Measurements from ENCODE around the gene ZDHHC7. TPM values are rescaled to one million over a fixed set of nuclear protein-coding genes. Genes with fewer than 3 reads are reported as not detected.

ZDHHC7 gene
- total and polyA plus RNA-seq, 9 of the 15 experiments (the other 6 are each of a cell fraction or from before 2014, with no cell fraction given) = 1.7 to 49.7 (median 37.4) TPM

DNA sequence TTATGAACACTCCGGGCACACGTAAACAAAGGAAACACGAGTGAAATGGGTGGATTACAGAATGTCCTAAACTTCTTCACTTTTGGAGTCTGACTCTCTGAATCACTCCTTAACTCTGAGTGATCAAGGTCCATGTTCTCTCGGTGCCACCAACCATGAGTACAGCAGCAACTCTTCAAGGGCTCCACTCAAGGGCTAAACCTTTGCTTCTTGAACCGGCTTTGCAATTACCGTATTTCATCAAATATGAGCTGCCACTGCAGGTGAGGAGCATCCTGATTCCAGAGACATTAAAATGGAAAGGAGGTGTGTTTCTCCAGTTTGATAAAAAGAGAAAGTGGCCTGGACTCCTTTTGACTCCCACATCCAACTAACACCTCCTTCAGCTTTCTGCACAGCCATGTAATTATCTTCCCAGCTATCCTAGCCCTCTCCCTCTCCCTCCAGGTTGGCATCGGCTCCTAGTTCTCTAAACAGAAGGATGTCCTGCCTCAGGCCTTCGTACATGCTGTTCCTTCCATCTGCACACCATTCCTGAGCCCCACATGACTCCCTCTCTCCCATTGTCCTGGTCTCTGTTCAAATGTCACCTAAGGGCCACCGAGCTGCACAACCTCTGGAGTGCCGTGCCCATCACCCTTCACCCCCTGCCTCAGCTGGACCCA is 61.4 kb downstream of the ZDHHC7 start (continued):
- TF ChIP-seq, protein P1, sequence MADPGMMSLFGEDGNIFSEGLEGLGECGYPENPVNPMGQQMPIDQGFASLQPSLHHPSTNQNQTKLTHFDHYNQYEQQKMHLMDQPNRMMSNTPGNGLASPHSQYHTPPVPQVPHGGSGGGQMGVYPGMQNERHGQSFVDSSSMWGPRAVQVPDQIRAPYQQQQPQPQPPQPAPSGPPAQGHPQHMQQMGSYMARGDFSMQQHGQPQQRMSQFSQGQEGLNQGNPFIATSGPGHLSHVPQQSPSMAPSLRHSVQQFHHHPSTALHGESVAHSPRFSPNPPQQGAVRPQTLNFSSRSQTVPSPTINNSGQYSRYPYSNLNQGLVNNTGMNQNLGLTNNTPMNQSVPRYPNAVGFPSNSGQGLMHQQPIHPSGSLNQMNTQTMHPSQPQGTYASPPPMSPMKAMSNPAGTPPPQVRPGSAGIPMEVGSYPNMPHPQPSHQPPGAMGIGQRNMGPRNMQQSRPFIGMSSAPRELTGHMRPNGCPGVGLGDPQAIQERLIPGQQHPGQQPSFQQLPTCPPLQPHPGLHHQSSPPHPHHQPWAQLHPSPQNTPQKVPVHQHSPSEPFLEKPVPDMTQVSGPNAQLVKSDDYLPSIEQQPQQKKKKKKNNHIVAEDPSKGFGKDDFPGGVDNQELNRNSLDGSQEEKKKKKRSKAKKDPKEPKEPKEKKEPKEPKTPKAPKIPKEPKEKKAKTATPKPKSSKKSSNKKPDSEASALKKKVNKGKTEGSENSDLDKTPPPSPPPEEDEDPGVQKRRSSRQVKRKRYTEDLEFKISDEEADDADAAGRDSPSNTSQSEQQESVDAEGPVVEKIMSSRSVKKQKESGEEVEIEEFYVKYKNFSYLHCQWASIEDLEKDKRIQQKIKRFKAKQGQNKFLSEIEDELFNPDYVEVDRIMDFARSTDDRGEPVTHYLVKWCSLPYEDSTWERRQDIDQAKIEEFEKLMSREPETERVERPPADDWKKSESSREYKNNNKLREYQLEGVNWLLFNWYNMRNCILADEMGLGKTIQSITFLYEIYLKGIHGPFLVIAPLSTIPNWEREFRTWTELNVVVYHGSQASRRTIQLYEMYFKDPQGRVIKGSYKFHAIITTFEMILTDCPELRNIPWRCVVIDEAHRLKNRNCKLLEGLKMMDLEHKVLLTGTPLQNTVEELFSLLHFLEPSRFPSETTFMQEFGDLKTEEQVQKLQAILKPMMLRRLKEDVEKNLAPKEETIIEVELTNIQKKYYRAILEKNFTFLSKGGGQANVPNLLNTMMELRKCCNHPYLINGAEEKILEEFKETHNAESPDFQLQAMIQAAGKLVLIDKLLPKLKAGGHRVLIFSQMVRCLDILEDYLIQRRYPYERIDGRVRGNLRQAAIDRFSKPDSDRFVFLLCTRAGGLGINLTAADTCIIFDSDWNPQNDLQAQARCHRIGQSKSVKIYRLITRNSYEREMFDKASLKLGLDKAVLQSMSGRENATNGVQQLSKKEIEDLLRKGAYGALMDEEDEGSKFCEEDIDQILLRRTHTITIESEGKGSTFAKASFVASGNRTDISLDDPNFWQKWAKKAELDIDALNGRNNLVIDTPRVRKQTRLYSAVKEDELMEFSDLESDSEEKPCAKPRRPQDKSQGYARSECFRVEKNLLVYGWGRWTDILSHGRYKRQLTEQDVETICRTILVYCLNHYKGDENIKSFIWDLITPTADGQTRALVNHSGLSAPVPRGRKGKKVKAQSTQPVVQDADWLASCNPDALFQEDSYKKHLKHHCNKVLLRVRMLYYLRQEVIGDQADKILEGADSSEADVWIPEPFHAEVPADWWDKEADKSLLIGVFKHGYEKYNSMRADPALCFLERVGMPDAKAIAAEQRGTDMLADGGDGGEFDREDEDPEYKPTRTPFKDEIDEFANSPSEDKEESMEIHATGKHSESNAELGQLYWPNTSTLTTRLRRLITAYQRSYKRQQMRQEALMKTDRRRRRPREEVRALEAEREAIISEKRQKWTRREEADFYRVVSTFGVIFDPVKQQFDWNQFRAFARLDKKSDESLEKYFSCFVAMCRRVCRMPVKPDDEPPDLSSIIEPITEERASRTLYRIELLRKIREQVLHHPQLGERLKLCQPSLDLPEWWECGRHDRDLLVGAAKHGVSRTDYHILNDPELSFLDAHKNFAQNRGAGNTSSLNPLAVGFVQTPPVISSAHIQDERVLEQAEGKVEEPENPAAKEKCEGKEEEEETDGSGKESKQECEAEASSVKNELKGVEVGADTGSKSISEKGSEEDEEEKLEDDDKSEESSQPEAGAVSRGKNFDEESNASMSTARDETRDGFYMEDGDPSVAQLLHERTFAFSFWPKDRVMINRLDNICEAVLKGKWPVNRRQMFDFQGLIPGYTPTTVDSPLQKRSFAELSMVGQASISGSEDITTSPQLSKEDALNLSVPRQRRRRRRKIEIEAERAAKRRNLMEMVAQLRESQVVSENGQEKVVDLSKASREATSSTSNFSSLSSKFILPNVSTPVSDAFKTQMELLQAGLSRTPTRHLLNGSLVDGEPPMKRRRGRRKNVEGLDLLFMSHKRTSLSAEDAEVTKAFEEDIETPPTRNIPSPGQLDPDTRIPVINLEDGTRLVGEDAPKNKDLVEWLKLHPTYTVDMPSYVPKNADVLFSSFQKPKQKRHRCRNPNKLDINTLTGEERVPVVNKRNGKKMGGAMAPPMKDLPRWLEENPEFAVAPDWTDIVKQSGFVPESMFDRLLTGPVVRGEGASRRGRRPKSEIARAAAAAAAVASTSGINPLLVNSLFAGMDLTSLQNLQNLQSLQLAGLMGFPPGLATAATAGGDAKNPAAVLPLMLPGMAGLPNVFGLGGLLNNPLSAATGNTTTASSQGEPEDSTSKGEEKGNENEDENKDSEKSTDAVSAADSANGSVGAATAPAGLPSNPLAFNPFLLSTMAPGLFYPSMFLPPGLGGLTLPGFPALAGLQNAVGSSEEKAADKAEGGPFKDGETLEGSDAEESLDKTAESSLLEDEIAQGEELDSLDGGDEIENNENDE (IDR thresholded peaks at IDR 0.05; ENCODE audit: low read depth, low read length) = peak; percentile 95
- 0 out of 2 replicates have a peak, but pooled peaks have one; percentile 8 for TF ChIP-seq MAFK (IDR thresholded peaks at IDR 0.05; ENCODE audit: low read length)
- TF ChIP-seq, protein P2, sequence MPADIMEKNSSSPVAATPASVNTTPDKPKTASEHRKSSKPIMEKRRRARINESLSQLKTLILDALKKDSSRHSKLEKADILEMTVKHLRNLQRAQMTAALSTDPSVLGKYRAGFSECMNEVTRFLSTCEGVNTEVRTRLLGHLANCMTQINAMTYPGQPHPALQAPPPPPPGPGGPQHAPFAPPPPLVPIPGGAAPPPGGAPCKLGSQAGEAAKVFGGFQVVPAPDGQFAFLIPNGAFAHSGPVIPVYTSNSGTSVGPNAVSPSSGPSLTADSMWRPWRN (IDR thresholded peaks at IDR 0.05; ENCODE audit: low read depth) = no peak
- no peak for TF ChIP-seq RERE (CRISPR knock-in tag; IDR thresholded peaks at IDR 0.05; ENCODE audit: borderline replicate concordance)
- no peak for TF ChIP-seq NFE2 (IDR thresholded peaks at IDR 0.05; ENCODE audit: low read depth)
- TF ChIP-seq PTRF (tag; IDR thresholded peaks at IDR 0.05) = 0 out of 2 replicates have a peak, but pooled peaks have one; percentile 36
- TF ChIP-seq, protein P3, sequence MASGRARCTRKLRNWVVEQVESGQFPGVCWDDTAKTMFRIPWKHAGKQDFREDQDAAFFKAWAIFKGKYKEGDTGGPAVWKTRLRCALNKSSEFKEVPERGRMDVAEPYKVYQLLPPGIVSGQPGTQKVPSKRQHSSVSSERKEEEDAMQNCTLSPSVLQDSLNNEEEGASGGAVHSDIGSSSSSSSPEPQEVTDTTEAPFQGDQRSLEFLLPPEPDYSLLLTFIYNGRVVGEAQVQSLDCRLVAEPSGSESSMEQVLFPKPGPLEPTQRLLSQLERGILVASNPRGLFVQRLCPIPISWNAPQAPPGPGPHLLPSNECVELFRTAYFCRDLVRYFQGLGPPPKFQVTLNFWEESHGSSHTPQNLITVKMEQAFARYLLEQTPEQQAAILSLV (tag; IDR thresholded peaks at IDR 0.05) = no peak

Data from K562 (cell line).